AG08395 (cell line): ENCODE measurements around the gene SLC25A20.
"Not testable (repeated sequence)": the region's sequence is repeated elsewhere in the genome, so short reads cannot be mapped to it uniquely, and the experiment has no call there.

ENCODE experiments used
- DNase-seq: peaks from one replicate; pipeline ENCODE4 v3.0.0; 2012; ENCODE audit warnings: mixed read lengths, low spot score

Gene SLC25A20

GRCh38 chr3:48898383-48899234 lies at the start of gene SLC25A20:
Gene SLC25A20 (minus strand): TSS chr3:48898882. CDS start chr3:48898794, 88 bp downstream.
- DNase-seq: peak; percentile 96

- DNase-seq: no peak
Measured at GRCh38 chr3:48945891-48946549, 47.3 kb upstream of the SLC25A20 start.

GRCh38 chr3:48945432-48945831 lies 46.8 kb upstream of the SLC25A20 start:
- no peak for DNase-seq

GRCh38 chr3:48938689-48939088 lies 40.0 kb upstream of the SLC25A20 start:
- no peak for DNase-seq

- no peak for DNase-seq
Measured at GRCh38 chr3:48938156-48938555, 39.5 kb upstream of the SLC25A20 start.

- no peak for DNase-seq
Measured at GRCh38 chr3:48935530-48935929, 36.8 kb upstream of the SLC25A20 start.

- DNase-seq: no peak
Measured at GRCh38 chr3:48934333-48934991, 35.8 kb upstream of the SLC25A20 start.

GRCh38 chr3:48931944-48932580 lies 33.4 kb upstream of the SLC25A20 start:
- DNase-seq: no peak

- DNase-seq: peak; percentile 30
Measured at GRCh38 chr3:48930590-48930989, 31.9 kb upstream of the SLC25A20 start.

GRCh38 chr3:48929358-48930035 lies 30.8 kb upstream of the SLC25A20 start:
- no peak for DNase-seq

- DNase-seq: peak; percentile 34
Measured at GRCh38 chr3:48928679-48929078, 30.0 kb upstream of the SLC25A20 start.

- no peak for DNase-seq
Measured at GRCh38 chr3:48927928-48928327, 29.2 kb upstream of the SLC25A20 start.

GRCh38 chr3:48926425-48927392 lies 28.0 kb upstream of the SLC25A20 start:
- no peak for DNase-seq

- DNase-seq: peak; percentile 59
Measured at GRCh38 chr3:48919215-48920138, 20.8 kb upstream of the SLC25A20 start.

GRCh38 chr3:48918388-48919214 lies 19.9 kb upstream of the SLC25A20 start, which contains the start of gene ARIH2:
Gene ARIH2 (plus strand): TSS chr3:48918842. CDS start chr3:48927559, 8,717 bp downstream.
- peak; percentile 98 for DNase-seq

- DNase-seq: no peak
Measured at GRCh38 chr3:48915296-48915695, 16.6 kb upstream of the SLC25A20 start.

- DNase-seq: not testable (repeated sequence)
Measured at GRCh38 chr3:48907026-48907425, 8.3 kb upstream of the SLC25A20 start.

GRCh38 chr3:48899273-48899672 lies 591 bp upstream of the SLC25A20 start:
- no peak for DNase-seq
